ACHN (cell line): ENCODE data around the gene IFNGR2.
"Not testable (repeated sequence)": the region's sequence is repeated elsewhere in the genome, so short reads cannot be mapped to it uniquely, and the experiment has no call there.

Source experiments
- DNase-seq: peaks from one replicate; pipeline ENCODE4 v3.0.0-alpha.2; 2015
- in situ Hi-C: cut with HindIII; loops from 2 replicates; pipeline ENCODE4 v1.10.0; 2017; ENCODE audit warnings: low sequenced_read_pairs, low pct_ligation_motif_present, low pct_unique_long_range_greater_than_20kb

IFNGR2 gene

DNA sequence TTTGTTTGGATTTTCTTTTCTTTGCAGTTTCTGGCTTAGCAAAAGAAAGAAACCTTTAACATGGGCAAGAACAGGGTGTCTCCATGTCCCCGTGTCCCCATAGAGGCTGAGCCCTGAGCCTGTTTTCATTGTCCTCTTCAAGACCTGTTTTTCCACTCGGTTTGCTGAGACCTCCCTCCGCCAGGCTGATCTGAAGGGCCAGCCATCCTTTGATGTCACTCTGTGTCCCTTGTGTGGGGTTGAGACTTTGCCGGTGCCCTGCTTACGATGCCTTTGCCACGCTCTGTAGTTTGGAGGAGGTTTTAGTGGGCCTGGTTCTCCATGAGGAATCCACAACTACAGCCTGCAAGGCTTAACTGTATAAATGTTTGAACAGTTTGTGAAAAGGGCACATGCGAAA is 23.8 kb downstream of the IFNGR2 start:
- DNase-seq = no peak
- in situ Hi-C loops = no loop called here

GRCh38 chr21:33428669-33429068 is 25.5 kb downstream of the IFNGR2 start:
- peak; percentile 53 for DNase-seq
- in situ Hi-C loops = no loop called here

GRCh38 chr21:33430858-33431257 is 27.6 kb downstream of the IFNGR2 start:
- in situ Hi-C loops = no loop called here
- no peak for DNase-seq

GRCh38 chr21:33432496-33432895 is 29.3 kb downstream of the IFNGR2 start:
- DNase-seq = no peak
- in situ Hi-C loops = no loop called here

- DNase-seq = no peak
- in situ Hi-C loops = no loop called here
Measured at GRCh38 chr21:33433001-33433400, 29.8 kb downstream of the IFNGR2 start.

GRCh38 chr21:33433425-33434114 is 30.4 kb downstream of the IFNGR2 start:
- no peak for DNase-seq
- in situ Hi-C loops = no loop called here

DNA sequence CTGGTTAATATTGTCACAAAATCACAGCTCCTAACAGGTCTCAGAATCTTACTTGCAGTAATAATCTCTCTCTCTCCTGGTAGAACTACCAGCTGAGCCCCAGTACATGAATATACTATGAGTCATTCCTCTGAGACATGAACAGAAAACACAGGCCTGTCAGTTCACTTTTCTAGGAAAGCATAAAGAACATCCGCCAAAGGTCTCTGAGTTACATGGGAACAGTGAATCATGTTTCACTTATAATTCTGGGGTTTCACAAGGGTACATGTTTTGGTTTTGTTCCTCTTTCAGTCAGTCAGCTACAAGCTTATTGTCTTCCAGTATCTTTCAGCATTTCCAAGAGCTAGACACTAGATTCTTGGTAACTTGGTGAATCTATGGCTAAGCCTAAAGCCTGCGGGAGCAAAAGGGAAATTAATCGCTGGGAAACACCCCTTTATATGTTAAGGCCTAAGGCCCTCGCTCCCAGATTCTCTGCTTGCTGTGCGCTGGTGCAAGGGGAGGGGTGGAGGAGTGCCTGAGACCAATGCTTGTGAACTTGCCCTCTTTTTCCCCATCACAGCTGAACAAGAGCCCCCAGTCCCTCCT is 31.7 kb downstream of the IFNGR2 start:
- in situ Hi-C loops = no loop called here
- peak; percentile 53 for DNase-seq

DNA sequence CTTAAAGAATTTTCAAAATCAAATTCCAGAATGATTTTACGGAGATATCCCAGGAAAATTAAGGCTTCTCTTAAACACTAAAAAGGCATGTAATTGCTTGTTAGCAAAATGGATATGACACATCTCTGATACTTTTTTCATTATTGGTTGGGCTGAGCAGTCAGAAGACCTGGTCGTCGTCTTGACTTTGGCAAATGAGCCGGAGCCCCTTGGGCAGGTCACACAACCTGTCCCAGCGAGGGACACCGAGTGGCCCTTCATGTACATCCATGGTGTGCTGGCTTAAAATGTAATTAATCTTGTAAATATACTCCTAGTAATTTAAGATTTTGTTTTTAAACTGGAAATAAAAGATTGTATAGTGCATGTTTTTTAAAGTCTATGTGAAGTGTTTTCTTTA is 33.9 kb downstream of the IFNGR2 start:
- DNase-seq = no peak

GRCh38 chr21:33441489-33442477 is 38.6 kb downstream of the IFNGR2 start:
- in situ Hi-C loops = no loop called here
- no peak for DNase-seq

More for the DNA sequence above, 33.9 kb downstream of the IFNGR2 start:
- in situ Hi-C loops = no loop called here

- in situ Hi-C loops = no loop called here
- no peak for DNase-seq
Measured at GRCh38 chr21:33443194-33443593, 40.0 kb downstream of the IFNGR2 start.

DNA sequence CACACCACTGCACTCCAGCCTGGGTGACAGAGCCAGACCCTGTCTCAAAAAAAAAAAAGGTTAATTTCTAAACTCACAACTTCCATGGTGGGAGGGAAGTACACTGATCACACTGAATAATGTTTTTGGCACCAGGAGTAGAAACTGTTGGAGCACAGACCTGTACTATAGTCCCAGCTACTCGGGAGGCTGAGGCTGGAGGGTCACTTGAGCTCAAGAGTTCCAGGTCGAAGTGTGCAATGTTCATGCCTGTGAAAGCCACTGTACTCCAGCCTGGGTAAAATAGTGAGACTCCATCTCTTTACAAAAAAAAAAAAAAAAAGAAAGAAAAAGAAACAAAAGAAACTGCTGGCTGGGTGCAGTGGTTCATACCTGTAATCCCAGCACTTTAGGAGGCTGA is 41.3 kb downstream of the IFNGR2 start:
- no peak for DNase-seq
- in situ Hi-C loops = no loop called here

GRCh38 chr21:33446620-33447019 is 43.4 kb downstream of the IFNGR2 start:
- in situ Hi-C loops, DNase-seq: not testable (repeated sequence)

DNA sequence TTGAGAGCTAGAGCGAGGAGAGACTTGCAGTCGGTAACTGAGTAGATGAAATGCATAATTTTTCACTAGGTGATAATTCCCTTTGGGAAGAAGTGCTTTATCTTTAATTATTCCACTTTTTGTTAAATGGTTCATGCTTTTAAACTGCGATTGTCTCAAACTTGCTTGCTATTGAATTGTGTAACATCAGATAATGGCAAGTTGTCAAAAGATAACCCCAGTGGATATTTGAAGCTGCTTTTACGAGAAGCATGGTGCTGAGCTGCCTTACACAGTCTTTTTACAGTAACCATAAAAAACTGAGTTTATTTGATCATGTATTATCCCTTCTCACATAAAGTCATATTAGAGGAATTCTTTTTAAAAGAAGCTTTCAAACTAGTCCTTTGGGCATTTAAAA is 46.4 kb downstream of the IFNGR2 start:
- no peak for DNase-seq
- in situ Hi-C loops = no loop called here

- in situ Hi-C loops = no loop called here
- no peak for DNase-seq
Measured at GRCh38 chr21:33451634-33452071, 48.4 kb downstream of the IFNGR2 start.

- no peak for DNase-seq
- in situ Hi-C loops = no loop called here
Measured at GRCh38 chr21:33452362-33452761, 49.1 kb downstream of the IFNGR2 start.

GRCh38 chr21:33455686-33456446 is 52.7 kb downstream of the IFNGR2 start:
- DNase-seq = no peak
- in situ Hi-C loops = no loop called here

DNA sequence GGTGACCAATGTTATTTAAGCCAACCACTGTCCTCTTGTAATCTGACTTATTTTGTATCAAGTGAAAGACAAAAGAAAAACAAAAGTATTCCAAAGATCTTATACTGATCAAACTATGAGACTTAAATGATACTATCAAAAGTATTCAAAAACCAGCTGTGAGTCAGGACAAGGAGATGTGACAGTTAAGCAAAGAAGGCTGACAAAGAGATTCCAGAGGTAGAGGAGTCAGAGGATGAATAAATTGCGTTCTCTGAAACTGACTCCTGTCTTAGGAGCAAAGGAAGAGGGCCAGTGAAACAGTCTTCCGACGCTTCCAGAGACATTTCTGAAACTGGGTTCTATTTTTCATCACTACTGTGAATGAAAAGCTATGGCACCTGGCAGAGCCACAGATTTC is 55.6 kb downstream of the IFNGR2 start:
- no peak for DNase-seq
- in situ Hi-C loops = no loop called here

- in situ Hi-C loops = no loop called here
- DNase-seq = no peak
Measured at GRCh38 chr21:33461538-33462250, 58.5 kb downstream of the IFNGR2 start.
